ENCODE results near the gene TSPYL2.

Gene TSPYL2

DNA sequence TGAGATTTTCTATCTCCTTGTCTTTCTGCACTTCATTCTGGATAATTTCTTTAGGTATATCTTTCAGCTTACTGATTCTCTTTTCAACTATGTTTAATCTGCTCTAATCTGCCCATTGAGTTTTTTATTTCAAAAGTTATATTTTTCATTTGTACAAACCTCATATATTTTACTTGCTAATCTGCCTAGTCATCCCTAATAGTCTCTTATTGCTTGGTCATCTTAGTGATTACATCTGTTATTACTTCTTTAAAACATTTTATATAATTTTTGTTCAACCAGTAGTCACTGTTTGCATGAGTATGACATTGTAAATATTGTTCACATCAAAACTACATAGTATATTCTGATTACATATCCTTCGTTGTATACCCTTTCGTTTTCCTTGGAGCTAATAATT is 44.2 kb downstream of the TSPYL2 start:
- no peak for DNase-seq

DNA sequence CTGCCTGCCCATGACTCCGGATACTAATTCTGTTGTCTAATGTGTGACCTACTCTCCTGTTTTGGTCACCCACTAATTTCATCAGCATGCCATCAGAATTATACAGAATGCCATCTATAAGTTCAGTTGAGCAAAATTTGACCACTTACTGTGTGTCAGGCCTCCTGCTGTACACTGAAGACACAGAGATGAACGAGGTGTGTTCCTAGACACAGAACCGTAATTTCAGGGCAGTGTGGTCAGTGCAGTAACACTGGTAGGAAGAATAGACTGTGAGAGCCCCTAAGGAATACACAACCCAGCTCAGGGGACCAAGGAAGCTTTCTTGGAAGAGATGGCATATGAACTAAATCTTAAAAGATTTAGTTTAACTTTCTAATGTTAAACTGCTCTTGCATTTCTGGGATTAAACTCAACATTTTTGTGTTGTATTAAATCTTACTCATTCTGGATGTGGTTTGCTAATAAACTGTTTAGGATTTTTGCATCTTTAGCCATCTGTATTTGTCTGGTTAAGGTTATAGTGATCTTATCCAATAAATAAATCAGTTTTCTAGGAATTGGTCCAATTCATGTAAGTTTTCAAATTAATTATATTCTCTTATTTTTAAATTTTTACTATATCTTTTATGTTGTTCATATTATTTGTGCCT is 46.1 kb downstream of the TSPYL2 start:
- no peak for DNase-seq

DNA sequence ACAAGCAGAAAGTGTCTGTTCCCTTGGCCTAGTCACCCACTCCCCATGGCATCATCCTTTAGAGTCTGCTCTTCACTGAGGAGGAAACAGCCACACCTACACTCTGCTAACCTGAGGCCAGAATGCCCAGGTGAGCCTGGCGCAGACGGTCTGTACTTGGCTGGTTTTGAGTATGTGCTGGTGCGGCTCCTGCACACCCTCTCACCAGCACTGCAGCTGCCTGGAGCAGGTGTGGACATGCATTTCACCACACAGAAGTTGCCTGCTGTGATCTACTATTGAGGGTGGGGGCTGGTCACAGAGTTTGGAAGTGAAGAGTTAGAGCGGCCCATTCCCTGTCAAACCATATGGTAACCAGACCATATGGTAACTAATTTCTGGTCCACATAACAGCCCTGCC is 51.2 kb downstream of the TSPYL2 start:
- DNase-seq, result no peak

DNA sequence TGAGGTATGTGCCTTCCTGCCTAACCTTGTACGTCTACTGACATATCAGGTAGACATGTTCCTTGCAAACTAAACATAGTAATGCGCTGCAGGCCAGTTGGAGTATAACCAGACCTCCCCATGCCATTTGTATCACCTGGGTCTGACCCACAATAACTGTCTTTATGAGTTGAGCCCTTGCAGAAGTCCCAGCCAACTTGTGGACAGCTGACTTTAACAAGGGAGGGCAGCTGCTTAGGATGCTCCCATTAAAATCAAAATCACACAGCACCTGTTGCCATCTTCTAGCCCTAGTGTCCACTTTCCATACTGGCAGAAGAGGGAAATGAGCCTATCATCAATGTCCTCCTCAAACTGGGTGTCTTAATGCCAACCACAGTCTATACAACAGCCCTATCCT is 53.4 kb downstream of the TSPYL2 start:
- DNase-seq, result no peak

All from activated naive CD4-positive, alpha-beta T cell treated with Interleukin-2 at 50 U/mL for 16 hours (primary cell).